GM20000 (cell line): Measurements from ENCODE around the gene C14orf180.
"Not testable (repeated sequence)": the region's sequence is repeated elsewhere in the genome, so short reads cannot be mapped to it uniquely, and the experiment has no call there.

Experiments
- DNase-seq: peaks from one replicate; pipeline ENCODE4 v3.0.0; 2012; ENCODE audit warnings: low spot score
- TF ChIP-seq, protein P1 (sequence below): IDR thresholded peaks from 2 replicates; pipeline ENCODE4 v1.5.1; 2012; ENCODE audit warnings: mild to moderate bottlenecking, control low read depth; ENCODE audit errors: extremely low read depth, missing control alignments

The C14orf180 gene

DNA sequence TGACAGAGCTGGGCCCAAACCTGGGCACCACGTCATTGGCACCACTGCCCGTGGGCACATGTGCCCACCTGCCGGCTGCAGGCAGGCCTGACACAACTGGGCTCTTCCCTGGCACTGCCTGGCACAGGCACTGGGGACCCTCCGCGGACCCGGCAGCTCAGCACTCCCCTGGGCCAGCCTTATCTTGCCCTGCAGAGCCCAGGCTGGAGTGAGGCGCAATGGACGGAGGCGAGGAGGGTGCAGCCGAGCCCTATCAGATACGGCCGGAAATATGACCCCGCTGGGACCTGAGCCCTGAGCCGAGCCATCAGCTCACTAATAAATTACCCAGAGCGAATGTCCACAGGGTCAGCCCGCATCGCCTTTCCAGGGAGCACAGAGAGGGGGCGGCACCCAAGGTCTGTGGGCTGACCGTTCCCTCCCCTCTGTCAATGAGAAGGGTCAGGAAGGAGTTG is 1.7 kb upstream of the C14orf180 start:
- DNase-seq, result no peak
- TF ChIP-seq, protein P1, sequence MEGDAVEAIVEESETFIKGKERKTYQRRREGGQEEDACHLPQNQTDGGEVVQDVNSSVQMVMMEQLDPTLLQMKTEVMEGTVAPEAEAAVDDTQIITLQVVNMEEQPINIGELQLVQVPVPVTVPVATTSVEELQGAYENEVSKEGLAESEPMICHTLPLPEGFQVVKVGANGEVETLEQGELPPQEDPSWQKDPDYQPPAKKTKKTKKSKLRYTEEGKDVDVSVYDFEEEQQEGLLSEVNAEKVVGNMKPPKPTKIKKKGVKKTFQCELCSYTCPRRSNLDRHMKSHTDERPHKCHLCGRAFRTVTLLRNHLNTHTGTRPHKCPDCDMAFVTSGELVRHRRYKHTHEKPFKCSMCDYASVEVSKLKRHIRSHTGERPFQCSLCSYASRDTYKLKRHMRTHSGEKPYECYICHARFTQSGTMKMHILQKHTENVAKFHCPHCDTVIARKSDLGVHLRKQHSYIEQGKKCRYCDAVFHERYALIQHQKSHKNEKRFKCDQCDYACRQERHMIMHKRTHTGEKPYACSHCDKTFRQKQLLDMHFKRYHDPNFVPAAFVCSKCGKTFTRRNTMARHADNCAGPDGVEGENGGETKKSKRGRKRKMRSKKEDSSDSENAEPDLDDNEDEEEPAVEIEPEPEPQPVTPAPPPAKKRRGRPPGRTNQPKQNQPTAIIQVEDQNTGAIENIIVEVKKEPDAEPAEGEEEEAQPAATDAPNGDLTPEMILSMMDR, result no peak

DNA sequence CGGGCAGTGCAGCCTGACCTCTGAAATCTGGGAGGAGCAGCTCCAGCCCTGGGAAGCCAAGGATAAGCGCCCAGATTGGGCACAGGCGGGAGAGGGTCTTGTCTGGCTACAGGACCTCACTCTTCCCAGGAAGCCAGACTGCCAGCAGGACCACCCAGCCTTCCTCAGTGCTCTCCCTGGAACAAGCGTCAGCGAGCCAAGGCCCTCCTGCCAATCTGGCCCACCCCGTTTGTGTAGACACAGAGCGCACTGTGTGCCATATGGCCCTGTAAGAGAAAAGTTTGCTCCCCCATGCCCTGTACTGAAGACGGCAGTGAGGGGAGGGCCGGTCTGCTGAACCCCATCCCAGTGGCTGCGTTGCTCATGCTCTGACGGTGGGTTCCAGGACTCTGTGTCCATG is 1.2 kb upstream of the C14orf180 start:
- TF ChIP-seq, protein P1, result no peak

DNA sequence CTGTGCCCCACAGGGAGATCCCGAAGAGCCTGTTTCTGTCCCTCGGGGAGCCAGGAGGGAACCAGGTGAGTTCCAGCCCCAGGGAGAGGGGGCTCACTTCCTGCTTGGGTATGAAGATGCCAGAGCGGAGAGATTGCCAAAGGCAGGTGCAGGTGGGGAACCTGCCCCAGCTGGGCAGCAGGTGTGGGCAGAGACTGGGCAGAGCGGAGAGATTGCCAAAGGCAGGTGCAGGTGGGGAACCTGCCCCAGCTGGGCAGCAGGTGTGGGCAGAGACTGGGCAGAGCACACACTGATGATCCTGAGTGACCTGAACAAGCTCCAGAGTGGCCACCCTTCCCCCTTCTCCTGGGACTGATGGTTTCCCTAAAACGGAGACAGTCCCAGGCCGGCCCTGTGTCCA is 375 bp downstream of the C14orf180 start:
- DNase-seq, result not testable (repeated sequence)

More for the DNA sequence above, 1.2 kb upstream of the C14orf180 start:
- DNase-seq, result no peak

DNA sequence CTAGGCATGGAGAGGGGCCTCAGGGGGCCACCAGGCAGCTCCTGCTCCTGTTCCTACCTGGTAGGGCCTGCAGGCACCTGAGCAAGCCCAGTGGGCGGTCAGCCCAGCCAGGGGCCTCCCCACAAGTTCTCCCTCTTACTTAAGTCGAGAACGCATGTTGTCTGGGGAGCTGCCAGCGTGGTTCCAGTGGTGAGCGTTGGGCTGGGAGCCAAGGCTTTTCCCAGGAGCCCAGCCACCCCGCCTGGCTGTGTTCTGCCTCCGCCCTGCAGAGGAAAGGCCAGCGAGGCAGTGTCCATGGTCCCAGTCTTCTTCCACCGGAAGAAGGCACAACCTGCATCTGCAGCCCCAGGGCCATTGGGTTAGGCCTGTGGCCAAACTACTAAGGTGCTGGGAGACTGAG is 1.4 kb downstream of the C14orf180 start:
- TF ChIP-seq, protein P1, result no peak
- DNase-seq, result no peak

DNA sequence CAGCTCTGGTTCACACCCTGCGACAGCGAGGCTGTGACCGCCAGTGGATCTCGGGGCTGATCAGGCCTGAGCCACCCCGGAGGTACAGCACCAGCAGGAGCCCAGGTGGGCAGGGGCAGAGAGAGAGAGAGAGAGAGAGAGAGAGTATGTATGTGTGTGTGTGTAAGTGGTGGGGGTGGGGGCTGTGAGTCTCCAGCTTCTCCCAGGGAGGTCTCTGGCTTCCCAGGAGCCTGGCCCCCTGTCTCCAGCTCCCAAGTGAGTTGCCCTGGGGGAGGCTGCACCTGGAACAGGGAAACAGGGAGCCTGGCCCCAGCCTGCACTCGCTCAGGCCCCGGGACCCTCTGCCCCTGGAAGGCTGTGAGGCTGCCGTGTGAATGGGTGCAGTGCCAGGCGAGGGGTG is 2.0 kb downstream of the C14orf180 start:
- TF ChIP-seq, protein P1, result no peak
- DNase-seq, result no peak

DNA sequence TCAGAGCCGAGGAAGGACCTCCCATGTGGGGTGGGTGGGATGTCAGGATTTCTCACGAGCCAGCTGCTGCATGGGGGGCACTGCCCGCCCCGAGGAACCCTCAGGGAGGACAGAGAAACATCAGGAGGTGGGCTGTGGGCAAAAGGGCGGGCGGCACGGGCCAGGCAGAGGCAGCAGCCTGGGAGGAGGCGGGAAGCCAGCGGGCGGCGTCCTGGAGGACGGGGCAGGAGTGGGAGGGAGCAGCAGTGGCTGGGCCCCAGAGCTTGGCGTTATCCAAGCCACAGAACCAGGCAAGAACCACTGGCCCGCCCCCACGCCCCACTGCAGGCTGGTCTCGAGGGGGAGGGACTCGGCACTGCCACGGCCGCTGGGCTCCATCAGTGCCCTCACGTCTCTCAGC is 2.4 kb downstream of the C14orf180 start:
- no peak for DNase-seq
- TF ChIP-seq, protein P1, result no peak

DNA sequence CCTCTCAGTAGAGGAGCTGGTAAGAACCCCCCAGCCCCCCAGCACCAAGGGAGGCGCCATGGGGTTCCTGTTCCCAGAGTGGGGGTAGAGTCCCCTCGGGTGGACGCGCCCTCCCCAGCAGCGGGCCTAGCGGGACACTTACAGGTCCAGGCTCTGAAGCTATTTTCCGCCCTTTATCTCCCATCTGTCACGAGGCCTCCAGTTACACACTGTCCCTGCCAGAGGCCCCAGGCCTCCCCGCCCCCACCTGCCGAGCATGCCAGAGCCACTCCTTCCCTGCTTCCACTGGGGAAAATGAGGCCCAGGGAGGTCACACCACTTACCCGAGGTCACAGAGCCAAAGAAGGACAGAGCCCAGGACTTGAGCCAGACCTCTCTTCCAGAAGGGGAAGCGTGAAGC is 3.1 kb downstream of the C14orf180 start:
- TF ChIP-seq, protein P1, result no peak

DNA sequence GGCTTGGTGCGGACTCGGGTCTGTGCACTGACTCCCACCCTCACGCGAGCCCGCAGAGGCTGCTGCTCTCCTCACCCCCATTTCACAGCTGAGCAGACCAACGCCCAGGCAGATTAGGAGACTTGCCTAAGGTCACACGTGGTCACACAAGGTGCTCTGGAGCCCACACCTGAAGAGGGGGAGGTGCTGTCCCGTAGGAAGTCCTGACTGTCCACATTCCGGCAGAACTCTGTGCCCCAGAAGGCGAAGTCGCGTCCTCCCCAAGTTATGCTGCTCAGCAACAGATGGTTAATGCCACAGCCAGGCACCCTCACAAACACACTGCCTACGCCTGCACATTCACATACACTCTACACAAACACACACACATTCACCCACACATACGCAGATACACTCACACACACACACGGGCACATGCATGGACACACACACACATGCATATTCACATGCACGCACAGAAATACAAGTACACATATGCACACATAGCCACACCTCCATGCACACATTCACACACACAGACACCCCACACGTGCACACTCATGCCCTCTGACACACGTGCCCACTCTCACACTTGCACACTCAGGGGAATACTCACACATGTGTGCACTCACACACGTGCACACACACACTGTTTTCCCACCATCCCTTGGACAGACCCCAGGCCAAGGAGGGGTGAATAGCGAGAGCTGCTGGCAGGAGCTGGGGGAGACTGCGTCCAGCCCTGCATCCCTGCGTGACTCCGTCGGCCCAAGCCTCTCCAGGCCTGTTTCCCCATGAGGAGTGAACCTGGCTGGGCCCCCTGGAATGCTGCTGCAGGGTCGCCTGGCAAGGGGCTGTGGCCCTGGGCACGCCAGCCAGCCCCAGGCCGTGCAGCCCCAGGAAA is 4.1 kb downstream of the C14orf180 start:
- TF ChIP-seq, protein P1, result no peak
- DNase-seq, result no peak

More for the DNA sequence above, 3.1 kb downstream of the C14orf180 start:
- DNase-seq, result no peak
